HG03432 (cell line): ENCODE results near the gene SSBP4.
"Not testable (repeated sequence)": the region's sequence is repeated elsewhere in the genome, so short reads cannot be mapped to it uniquely, and the experiment has no call there.

ENCODE experiments used
- ATAC-seq: cut with Tn5 transposase; IDR thresholded peaks from one replicate; pipeline ENCODE4 v1.9.1; 2021; ENCODE audit warnings: mild to moderate bottlenecking, moderate library complexity; ENCODE audit not compliant: unreplicated experiment

Gene SSBP4

GRCh38 chr19:18419195-18419698, at the start of gene SSBP4:
Gene SSBP4 (plus strand): TSS chr19:18419398. CDS start chr19:18419649, 251 bp downstream.
- peak; percentile 40 for ATAC-seq

GRCh38 chr19:18373407-18373891, 45.7 kb upstream of the SSBP4 start:
- ATAC-seq = no peak

DNA sequence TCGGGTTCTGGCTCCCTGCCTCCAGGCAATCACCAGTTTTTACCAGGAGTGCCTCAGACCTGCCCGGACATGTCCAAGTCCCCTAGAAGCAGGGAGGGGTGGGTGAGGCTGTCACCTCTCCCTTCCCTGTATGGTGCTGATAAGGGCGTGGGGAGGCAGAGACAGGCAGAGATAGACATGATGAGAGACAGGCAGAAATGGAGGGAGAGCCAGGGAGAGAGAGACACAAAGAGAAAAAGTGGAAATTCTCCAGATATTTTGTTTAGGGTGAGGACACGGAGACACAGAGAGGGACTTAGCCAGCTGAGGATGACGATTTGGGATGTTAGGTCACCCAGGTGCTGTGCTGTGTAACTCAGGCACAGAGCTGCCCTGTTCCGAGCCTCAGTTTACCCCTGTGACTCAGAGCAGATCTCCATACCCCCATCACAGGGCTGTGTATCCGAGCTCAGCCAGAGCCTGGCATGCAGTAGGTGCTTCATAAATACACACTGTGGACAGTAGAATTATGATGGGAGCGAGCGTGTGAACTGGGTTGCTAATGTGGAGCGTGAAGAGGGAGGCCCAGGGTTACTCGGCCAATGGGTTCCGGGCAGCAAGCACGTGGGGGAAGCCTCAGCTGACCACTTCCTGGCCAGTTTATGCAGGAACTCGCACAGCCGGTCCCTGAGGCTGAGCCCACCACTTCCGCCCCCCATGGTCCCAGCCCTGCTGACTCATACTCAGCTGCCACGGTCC, 45.1 kb upstream of the SSBP4 start:
- peak; percentile 82 for ATAC-seq

GRCh38 chr19:18377026-18377425, 42.2 kb upstream of the SSBP4 start:
- ATAC-seq = no peak

GRCh38 chr19:18379803-18380747, 39.1 kb upstream of the SSBP4 start:
- no peak for ATAC-seq

GRCh38 chr19:18380843-18381242, 38.4 kb upstream of the SSBP4 start:
- ATAC-seq = no peak

- ATAC-seq = not testable (repeated sequence)
Observed at GRCh38 chr19:18383622-18384021, 35.6 kb upstream of the SSBP4 start.

DNA sequence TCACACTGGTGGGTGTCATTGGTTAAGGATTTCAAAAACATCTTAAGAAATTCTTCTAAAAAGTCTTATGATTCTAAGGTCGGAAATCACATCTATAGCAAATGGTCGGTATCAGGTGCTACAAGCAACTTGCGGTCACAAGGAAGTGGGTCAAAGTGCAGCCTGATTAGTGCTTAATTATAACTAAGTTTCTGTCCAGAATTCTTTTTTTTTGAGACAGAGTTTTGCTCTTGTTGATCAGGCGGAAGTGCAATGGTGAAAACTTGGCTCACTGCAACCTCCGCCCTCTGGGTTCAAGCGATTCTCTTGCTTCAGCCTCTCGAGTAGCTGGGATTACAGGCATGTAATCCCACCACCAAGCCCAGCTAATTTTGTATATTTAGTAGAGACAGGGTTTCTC, 34.4 kb upstream of the SSBP4 start:
- ATAC-seq = no peak

DNA sequence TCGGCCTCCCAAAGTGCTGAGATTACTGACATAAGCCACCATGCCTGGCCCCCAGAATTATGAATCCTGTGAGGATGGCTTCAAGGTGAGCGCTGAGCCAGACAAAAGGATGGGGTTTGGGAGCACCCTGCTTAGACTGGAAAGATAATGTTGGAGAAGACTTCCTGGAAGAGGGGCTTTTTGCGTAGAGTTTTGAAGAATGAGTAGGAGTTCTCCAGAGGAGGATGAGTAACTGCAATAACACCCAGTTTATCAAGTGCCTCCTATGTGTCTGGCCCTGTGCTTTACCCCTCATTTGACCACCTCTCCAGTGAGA, 33.9 kb upstream of the SSBP4 start:
- no peak for ATAC-seq

GRCh38 chr19:18385675-18386542, 33.3 kb upstream of the SSBP4 start, which contains the start of gene GDF15:
Gene GDF15 (plus strand): TSS chr19:18386158. CDS start chr19:18386190, 32 bp downstream.
- no peak for ATAC-seq

- ATAC-seq = no peak
Observed at GRCh38 chr19:18386543-18387271, 32.5 kb upstream of the SSBP4 start.

DNA sequence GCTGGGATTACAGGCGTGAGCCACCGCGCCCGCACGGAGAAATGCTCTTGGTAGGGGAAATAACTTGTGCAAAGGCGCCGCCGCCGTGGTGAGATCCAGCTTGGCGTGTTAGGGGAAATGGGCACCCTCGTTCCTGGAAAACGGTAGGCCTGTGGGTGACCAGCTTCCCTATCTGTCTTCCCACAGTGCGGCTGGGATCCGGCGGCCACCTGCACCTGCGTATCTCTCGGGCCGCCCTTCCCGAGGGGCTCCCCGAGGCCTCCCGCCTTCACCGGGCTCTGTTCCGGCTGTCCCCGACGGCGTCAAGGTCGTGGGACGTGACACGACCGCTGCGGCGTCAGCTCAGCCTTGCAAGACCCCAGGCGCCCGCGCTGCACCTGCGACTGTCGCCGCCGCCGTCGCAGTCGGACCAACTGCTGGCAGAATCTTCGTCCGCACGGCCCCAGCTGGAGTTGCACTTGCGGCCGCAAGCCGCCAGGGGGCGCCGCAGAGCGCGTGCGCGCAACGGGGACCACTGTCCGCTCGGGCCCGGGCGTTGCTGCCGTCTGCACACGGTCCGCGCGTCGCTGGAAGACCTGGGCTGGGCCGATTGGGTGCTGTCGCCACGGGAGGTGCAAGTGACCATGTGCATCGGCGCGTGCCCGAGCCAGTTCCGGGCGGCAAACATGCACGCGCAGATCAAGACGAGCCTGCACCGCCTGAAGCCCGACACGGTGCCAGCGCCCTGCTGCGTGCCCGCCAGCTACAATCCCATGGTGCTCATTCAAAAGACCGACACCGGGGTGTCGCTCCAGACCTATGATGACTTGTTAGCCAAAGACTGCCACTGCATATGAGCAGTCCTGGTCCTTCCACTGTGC, 30.9 kb upstream of the SSBP4 start:
- peak; percentile 76 for ATAC-seq

DNA sequence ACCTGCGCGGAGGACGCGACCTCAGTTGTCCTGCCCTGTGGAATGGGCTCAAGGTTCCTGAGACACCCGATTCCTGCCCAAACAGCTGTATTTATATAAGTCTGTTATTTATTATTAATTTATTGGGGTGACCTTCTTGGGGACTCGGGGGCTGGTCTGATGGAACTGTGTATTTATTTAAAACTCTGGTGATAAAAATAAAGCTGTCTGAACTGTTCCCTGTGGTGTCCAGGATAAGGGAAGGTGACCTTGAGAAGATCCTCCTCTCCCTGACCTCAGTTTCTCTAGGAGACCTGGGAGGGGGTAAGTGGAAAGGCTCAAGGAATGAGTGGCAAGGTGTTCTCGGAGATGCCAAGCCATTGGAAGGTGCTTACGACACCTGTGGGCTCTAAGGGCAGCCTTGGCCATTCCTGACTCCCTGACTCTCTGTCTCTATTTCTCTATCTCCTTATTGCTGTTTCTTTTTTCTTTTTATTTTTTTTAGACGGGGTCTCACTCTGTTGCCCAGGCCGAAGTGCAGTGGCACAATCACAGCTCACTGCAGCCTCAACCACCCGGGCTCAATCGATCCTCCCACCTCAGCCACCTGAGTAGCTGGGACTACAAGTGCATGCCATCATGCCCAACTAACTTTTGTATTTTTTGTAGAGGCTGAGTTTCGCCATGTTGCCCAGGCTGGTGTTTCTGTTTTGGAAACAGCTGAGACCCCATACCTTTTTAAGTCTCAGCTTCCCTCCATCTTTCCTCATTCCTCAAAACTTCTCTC, 30.1 kb upstream of the SSBP4 start:
- no peak for ATAC-seq

DNA sequence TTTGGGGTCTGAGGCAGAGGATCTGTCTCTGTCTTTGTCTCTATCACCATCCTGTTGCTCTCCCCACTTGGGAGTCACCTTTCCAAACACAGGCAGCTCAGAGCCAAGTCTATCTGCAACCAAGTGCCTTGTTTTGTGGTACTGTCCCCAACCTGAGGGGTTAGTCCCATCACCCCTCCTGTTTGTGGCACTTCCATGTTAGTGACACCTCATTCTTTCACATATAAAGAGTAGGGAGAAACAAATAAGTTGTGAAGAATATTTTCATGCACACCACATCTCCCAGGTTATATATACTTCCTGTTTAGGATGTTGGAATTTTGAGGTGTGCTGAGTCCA, 29.5 kb upstream of the SSBP4 start:
- no peak for ATAC-seq

- ATAC-seq = no peak
Observed at GRCh38 chr19:18390065-18390907, 28.9 kb upstream of the SSBP4 start.

DNA sequence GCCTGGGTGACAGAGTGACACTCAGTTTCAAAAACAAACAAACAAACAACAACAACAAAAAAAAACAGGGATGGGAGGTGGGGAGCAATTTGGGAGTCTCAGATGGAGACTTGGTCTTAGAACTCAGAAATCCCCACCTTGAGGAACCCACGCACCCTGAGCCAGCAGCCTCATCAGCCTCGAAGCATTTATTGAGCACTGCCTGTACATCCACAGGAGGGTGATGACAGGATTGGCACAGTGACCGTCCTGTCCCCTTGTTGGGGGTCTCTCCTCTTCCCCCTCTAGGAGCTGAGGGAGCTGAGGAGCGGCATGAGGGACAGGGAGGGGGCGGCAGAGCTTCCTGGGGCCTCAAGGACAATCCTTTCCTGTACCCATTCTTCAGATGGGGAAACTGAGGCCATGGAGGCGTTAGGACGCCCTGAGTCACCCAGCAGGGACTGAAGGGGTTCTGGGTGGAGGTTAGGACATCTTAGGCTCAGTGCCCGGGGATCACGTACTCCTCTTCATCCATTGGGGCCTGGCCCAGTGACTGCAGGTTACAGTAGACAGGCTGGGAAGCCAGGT, 27.6 kb upstream of the SSBP4 start:
- no peak for ATAC-seq

DNA sequence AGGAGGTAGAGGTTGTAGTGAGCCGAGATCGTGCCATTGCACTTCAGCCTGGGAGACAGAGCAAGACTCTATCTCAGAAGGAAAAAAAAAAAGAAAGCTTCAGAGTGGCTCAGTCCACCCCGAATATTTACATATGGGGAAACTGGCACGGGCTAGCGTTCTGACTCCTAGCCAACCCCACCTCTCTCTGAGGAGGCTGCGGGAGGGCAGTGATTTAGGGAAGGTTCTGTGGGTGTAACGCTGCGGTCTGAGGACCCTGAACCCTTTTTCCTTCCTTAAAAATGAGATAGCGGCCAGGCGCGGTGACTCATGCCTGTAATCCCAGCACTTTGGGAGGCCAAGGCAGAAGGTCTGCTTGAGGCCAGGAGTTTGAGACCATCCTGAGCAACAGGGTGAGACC, 26.8 kb upstream of the SSBP4 start:
- no peak for ATAC-seq
